ENCODE results near the gene WDR55.

- TF ChIP-seq POLR2AphosphoS5 (IDR thresholded peaks at IDR 0.05; ENCODE audit: low read depth, low read length) (no peak), POLR2A (IDR thresholded peaks at IDR 0.05; ENCODE audit: low read depth, low read length) (no peak)
Observed at GRCh38 chr5:140637371-140638100, 27.2 kb upstream of the WDR55 start.
